Aorta (tissue), 5 donors: ENCODE measurements around the gene SORL1. TPM values are rescaled to one million over a fixed set of nuclear protein-coding genes. Genes with fewer than 3 reads are reported as not detected.

Experiments used
- ATAC-seq: fragments of 200-7000 bp; cut with Tn5 transposase; one replicate; pipeline ENCODE4 v1.9.1; 2022; ENCODE audit warnings: moderate library complexity; ENCODE audit not compliant: low FRiP score
- DNase-seq, 2 donors: peaks; one replicate each; pipeline ENCODE4 v3.0.0-alpha.2; 2020
- H3K27ac ChIP-seq, 2 donors: one replicate each; pipeline ENCODE4 v1.5.1; 2013; ENCODE audit warnings: low read length in 2 of 2, mild to moderate bottlenecking in 2 of 2, moderate library complexity in 2 of 2, control low read depth in 1 of 2, inconsistent platforms in 1 of 2, low read depth in 1 of 2
- H3K27me3 ChIP-seq, 2 donors: one replicate each; pipeline ENCODE4 v1.6.1; 2013; ENCODE audit warnings: control low read depth in 1 of 2, low read length in 1 of 2, mild to moderate bottlenecking in 1 of 2, moderate library complexity in 1 of 2; ENCODE audit not compliant: insufficient read depth in 2 of 2, control insufficient read depth in 1 of 2
- H3K36me3 ChIP-seq, 2 donors: one replicate each; pipeline ENCODE4 v1.6.1; 2013; ENCODE audit warnings: control low read depth in 1 of 2, low read length in 1 of 2, mild to moderate bottlenecking in 1 of 2; ENCODE audit not compliant: insufficient read depth in 2 of 2, control insufficient read depth in 1 of 2
- H3K4me1 ChIP-seq, 2 donors: one replicate each; pipeline ENCODE4 v1.6.1; 2013; ENCODE audit warnings: low read length in 2 of 2, control low read depth in 1 of 2, mild to moderate bottlenecking in 1 of 2, moderate library complexity in 1 of 2; ENCODE audit not compliant: insufficient read depth in 2 of 2, control insufficient read depth in 1 of 2
- H3K4me3 ChIP-seq, 2 donors: one replicate each; pipeline ENCODE4 v1.5.1; 2013; ENCODE audit warnings: low read length in 2 of 2, control low read depth in 1 of 2, mild to moderate bottlenecking in 1 of 2
- H3K9me3 ChIP-seq: one replicate; pipeline ENCODE4 v1.6.1; 2013; ENCODE audit warnings: mild to moderate bottlenecking, low read length; ENCODE audit not compliant: control insufficient read depth
- WGBS, 2 donors: extraction: QIAGEN DNeasy Blood & Tissue Kit; methylation state at CpG; one replicate each; pipeline ENCODE4 v1.1.7; 2013; 5-methylcytosine and 5-hydroxymethylcytosine counted together
- intact Hi-C, 2 donors: fragments of 100-400 bp; cut with DNase I; formaldehyde crosslinking; loops; one replicate each; pipeline versions ENCODE4 v1.14.2 to v1.15.0; 2022
- polyA plus RNA-seq, 2 donors: library from polyadenylated mRNA; stranded (reverse); fragments of 200-250 nt; gene quantifications; one replicate each; pipeline ENCODE4 v1.2.3, GENCODE V29; 2013
- total RNA-seq, 2 donors: library from RNA; stranded (reverse); fragmentation: NEBNext Ultra II Directional; extraction: Animal tissue kit (Norgen Biotek cat#: 25700); gene quantifications; one replicate each; pipeline ENCODE4 v1.2.1, GENCODE V29; 2021
- donor health status: healthy with polysubstance abuse.
- donor health status: Bipolar disorder and iron deficiency.
- donor health status: DM: no; HTN: no; CAD: no.
- donor health status: DM: no; HTN: no; CAD: no.
- donor health status: DM: yes; HTN: yes; CAD: no.

Gene SORL1
- total and polyA plus RNA-seq, 4 donors, result 0.79 to 37.2 (median 18.3) TPM

DNA sequence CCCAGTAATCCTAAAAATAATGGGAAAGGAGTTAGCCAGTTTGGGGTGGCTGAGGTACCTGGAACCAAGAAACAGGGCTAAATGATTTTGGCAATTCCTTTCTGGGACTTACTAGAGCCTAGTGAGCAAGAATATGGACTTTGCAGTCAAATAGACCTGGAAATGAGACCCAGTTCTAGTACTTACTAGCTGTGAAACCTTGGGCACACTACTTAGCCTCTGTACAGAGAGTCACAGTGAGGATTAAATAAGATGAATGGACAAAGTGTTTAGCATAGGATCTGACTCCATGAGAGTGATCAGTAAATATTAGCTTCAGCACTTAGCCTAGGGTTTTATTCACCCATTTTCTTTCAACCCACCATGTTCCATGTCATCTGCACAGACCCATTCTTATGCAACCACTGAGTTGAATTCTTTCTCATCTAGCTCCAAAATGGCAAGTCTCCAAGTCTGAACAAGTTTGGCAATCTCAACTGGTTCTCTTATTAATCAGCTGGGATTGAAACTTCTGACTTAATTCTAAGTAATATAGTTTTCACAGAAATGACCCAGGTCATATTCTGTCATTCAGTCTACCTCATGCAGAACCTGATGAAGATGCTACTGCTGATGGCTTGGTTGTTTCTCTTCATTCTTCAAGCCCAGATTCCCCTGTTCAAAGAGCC is 15.0 kb upstream of the SORL1 start:
- Histone ChIP-seq H3K9me3 (no peaks in the 10 kb centered on the region), H3K27ac (no peak overlapping the region), H3K4me3 (no peak overlapping the region), H3K4me1 (peaks cover 0 to 2% of the 10 kb centered on the region in 2 donors), H3K36me3 (no peaks in the 10 kb centered on the region), H3K27me3 (no peaks in the 10 kb centered on the region)
- DNase-seq, result no peak
- peak; percentile 26 for ATAC-seq
- intact Hi-C loops, result no loop called here

DNA sequence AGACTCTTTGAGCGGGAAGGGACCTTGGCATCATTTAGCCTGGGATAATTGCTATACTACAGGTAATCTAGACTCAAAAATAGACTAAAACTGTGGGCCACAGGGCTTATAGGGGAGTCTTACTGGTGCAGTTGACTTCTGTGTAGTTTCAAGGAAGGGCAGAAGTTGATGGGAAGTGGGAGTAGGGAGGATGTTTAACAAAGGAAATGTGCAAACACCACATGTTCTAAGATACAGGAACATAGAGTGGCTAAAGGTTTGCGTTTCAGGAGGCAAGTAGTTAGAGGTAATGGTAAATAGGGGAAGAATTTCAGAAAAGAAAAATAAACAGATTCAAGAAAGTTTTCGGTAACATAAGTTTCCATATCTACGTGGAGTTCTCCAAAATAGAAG is 14.4 kb upstream of the SORL1 start:
- Histone ChIP-seq H3K27ac (no peak overlapping the region), H3K4me3 (no peak overlapping the region), H3K27me3 (no peaks in the 10 kb centered on the region), H3K36me3 (no peaks in the 10 kb centered on the region), H3K4me1 (peaks cover 0 to 2% of the 10 kb centered on the region in 2 donors), H3K9me3 (no peaks in the 10 kb centered on the region)
- DNase-seq, result no peak
- ATAC-seq, result no peak
- 95 to 96% methylated on average over 4 of the region's 4 CpGs for WGBS, 2 donors
- intact Hi-C loops, result no loop called here

DNA sequence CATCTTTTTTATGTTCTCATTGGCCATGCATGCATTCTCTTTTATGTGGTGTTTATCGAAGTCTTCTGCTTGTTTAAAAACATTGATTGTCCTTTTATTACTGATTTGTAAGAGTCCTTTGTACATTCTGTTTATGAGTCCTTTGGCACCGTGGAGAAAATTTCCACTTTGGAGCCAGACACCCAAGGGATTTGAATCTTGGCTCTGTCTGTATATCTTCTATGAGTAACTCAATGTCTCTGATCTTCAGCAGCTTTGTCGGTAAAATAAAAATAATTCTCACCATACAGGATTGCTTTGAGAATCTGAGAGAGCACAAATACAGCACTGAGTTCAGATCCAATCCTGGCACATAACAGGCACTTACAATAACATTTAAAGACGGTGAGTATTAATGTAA is 12.8 kb upstream of the SORL1 start:
- no peak overlapping the region for H3K27ac ChIP-seq

DNA sequence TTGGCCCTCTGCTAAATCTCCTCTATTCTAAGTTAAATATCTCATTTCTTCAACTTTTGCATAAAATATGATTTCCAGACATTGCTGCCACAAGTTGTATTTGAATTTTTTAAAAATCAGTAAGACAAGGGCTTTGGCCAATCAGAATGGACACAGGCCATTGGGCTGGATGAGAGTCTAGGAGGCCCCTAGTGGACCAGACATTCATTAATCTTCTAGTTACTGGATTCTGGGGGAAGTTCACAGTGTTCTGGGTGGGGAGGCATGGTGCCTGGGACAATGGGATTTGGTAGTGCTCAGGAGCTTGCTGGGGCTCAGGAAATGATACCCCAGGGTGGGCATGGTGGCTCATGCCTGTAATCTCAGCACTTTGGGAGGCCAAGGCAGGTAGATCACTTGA is 12.4 kb upstream of the SORL1 start:
- intact Hi-C loops, result no loop called here
- DNase-seq (no peak), ATAC-seq (no peak)
- H3K27ac ChIP-seq, result no peak overlapping the region
- no peaks in the 10 kb centered on the region for H3K36me3 ChIP-seq
- no peaks in the 10 kb centered on the region for H3K9me3 ChIP-seq
- no peak overlapping the region for H3K4me3 ChIP-seq
- no peaks in the 10 kb centered on the region for H3K27me3 ChIP-seq
- peaks cover 0 to 2% of the 10 kb centered on the region in 2 donors for H3K4me1 ChIP-seq

More for the DNA sequence above, 12.8 kb upstream of the SORL1 start:
- Histone ChIP-seq H3K4me1 (peaks cover 0 to 2% of the 10 kb centered on the region in 2 donors), H3K9me3 (no peaks in the 10 kb centered on the region), H3K27me3 (no peaks in the 10 kb centered on the region), H3K4me3 (no peak overlapping the region), H3K36me3 (no peaks in the 10 kb centered on the region)
- 11 to 13% methylated on average over 4 of the region's 4 CpGs for WGBS, 2 donors
- DNase-seq (no peak), ATAC-seq (no peak)
- intact Hi-C loops, result no loop called here

DNA sequence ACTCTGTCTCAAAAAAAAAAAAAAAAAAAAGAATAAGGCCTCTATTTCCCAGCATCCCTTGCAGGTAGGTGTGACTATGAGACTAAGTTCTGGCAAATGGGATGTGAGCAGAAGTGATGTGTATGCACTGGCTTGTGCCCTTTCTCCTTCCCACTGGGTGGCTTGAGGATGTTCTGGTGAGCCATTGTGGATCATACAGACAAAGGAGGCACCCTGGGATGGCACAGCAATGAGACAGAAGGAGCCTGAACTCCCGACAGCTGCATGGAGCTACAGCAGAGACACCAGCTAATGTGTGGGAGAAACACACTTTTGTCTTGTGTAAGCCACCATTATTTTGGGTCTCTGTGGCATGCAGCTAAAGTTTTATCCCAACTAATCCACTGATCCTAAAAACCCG is 10.6 kb upstream of the SORL1 start:
- H3K27me3 ChIP-seq, result no peaks in the 10 kb centered on the region
- H3K36me3 ChIP-seq, result no peaks in the 10 kb centered on the region
- no peak for ATAC-seq
- no peaks in the 10 kb centered on the region for H3K9me3 ChIP-seq
- no peak for DNase-seq
- intact Hi-C loops, result no loop called here
- peaks cover 0 to 2% of the 10 kb centered on the region in 2 donors for H3K4me1 ChIP-seq
- H3K4me3 ChIP-seq, result no peak overlapping the region
- WGBS, 2 donors, result 88 to 90% methylated on average over 2 of the region's 2 CpGs
- no peak overlapping the region for H3K27ac ChIP-seq

DNA sequence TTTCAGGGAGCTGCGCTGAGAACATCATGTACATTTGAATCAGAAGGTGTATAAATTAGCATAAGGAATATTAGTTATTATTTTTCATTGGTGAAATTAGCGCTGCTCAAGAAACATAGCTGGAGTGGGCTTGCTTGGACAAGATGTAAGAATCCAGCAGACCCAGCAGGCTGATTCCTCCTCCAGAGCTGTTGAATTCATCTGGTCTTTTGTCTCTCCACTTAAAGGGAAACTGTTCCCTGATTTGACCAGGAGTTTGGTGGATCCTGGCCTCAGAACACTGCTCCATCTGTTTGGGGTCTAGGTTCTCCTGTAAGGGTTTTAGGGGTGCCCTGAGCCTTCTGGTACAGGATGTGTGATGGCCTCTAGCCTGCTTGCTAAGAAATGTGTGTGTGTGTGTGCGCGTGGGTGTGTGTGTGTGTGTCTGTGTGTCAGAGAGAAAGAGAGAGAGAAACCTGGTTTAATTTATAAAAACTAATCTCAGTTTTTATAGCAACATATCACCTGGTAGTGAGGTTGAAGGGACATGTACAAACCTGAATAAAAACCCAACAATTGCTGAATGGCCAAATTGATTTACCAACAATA is 8.3 kb upstream of the SORL1 start:
- Histone ChIP-seq H3K4me1 (no peaks in the 10 kb centered on the region), H3K9me3 (no peaks in the 10 kb centered on the region)
- 96 to 98% methylated on average over 4 of the region's 4 CpGs for WGBS, 2 donors

DNA sequence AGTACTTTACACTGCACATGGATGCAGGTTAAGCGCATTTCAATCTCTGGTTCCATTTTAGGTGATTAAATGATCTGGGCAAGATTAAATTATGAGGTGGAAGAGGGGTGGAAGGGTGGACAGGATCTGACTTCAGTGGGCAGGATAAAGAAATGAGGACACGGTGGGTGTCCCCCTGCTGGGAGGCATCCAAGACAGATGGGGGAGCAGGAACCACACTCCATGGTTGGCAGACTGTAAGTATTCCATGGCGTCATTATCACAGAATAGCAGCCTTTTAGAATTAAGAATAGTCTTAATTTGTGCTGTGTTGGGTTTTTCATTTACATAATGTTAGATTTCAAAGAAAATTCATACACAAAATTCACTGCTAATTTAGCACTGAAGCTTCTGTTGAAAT is 7.6 kb upstream of the SORL1 start:
- Histone ChIP-seq H3K27me3 (no peaks in the 10 kb centered on the region), H3K4me3 (no peak overlapping the region), H3K4me1 (no peaks in the 10 kb centered on the region), H3K36me3 (no peaks in the 10 kb centered on the region), H3K27ac (no peak overlapping the region), H3K9me3 (no peaks in the 10 kb centered on the region)
- intact Hi-C loops, result no loop called here
- WGBS, 2 donors, result 84 to 92% methylated on average over 3 of the region's 3 CpGs
- ATAC-seq, result no peak
- DNase-seq, result no peak

More for the DNA sequence above, 8.3 kb upstream of the SORL1 start:
- H3K27me3 ChIP-seq, result no peaks in the 10 kb centered on the region
- no peak overlapping the region for H3K4me3 ChIP-seq
- DNase-seq (no peak), ATAC-seq (no peak)
- intact Hi-C loops, result no loop called here
- H3K36me3 ChIP-seq, result no peaks in the 10 kb centered on the region
- H3K27ac ChIP-seq, result no peak overlapping the region

DNA sequence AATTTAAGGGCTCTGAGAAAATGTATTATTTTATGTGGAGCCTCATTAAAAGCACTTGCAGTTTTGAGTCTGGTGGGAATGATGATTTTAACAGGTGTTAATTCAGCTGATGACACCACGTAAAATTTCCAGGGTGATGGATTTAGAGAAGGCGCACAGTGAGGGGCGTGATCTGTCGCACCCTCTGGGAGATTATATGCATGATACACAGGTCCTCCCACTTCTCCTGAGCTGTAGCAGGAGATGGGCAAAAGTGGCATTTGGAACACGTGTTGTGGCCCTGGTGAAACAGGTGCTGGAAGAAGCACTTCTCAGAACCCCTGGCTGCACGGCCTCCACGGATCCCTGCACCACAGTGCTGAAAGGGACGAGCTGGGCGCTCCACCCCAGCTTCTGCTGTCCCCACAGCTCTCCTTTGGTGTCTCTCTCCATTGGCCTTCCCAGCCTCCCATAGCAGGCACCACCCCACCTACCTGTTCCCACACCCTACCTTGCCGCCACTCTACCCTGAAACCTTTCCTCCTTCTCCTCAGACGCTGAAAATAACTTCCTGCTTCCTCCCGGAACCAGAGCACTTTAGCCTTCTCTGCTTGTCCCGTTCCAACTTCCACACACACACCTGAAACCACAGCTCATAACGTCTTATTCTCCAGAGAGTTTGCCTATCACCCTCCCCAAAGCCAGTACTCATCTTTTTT is 6.9 kb upstream of the SORL1 start:
- DNase-seq (no peak), ATAC-seq (no peak)
- no peak overlapping the region for H3K4me3 ChIP-seq
- H3K27me3 ChIP-seq, result no peaks in the 10 kb centered on the region
- H3K36me3 ChIP-seq, result no peaks in the 10 kb centered on the region
- intact Hi-C loops, result no loop called here
- no peaks in the 10 kb centered on the region for H3K9me3 ChIP-seq
- H3K27ac ChIP-seq, result no peak overlapping the region
- no peaks in the 10 kb centered on the region for H3K4me1 ChIP-seq
- WGBS, 2 donors, result 91 to 94% methylated on average over 14 of the region's 14 CpGs

DNA sequence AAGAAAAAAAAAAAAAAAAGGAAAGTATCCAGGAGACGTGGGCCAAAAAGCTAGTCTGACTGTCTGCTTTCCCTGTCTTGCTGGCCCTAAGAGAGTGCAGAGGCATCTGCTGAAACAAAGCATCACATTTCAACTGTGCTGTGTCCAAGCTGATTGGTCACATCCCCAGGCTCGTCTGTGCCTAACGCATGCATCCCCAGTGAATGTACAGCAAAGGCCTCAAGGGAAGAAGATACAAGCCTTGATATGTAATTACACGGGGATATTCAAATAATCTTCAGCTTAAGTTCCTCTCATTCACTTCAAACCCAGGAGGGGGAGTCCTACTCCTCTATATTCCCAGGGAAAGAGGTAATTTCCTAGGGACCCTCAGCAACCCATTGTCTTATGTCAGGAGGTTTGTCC is 5.4 kb upstream of the SORL1 start:
- no peak for DNase-seq
- intact Hi-C loops, result no loop called here
- H3K4me3 ChIP-seq, result no peak overlapping the region
- H3K9me3 ChIP-seq, result no peaks in the 10 kb centered on the region
- WGBS, 2 donors, result 60 to 68% methylated on average over 4 of the region's 4 CpGs
- no peaks in the 10 kb centered on the region for H3K4me1 ChIP-seq
- no peak for ATAC-seq
- no peak overlapping the region for H3K27ac ChIP-seq
- H3K36me3 ChIP-seq, result no peaks in the 10 kb centered on the region
- H3K27me3 ChIP-seq, result no peaks in the 10 kb centered on the region
